ENCODE measurements around the gene CLTC.

DNA sequence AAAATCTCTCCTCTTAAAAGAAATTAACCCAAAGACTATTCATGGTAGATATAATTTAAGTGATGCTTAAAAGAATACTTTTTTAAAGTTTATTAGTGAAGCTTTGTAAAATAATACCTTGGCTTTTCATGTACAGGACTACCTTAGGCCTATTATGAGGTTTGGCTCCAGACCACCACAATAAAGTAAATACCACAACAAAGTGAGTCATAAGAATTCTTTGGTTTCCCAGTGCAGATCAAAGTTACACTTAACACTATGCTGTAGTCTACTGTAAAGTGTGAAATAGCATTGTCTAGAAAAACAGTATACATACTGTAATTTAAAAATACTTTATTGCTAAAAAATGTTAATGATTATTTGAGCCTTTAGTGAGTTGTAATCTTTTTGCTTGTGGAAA, 31.7 kb downstream of the CLTC start:
- TF ChIP-seq CTCF (IDR thresholded peaks at IDR 0.05) (no peak), RAD21 (IDR thresholded peaks at IDR 0.05; ENCODE audit: low read length) (no peak), POLR2AphosphoS5 (IDR thresholded peaks at IDR 0.05; ENCODE audit: low read depth, low read length) (no peak), MXI1 (IDR thresholded peaks at IDR 0.05; ENCODE audit: low read depth, low read length) (no peak), YY1 (IDR thresholded peaks at IDR 0.05; ENCODE audit: low read depth) (no peak), RCOR1 (IDR thresholded peaks at IDR 0.05; ENCODE audit: low read length) (no peak), ZBTB33 (IDR thresholded peaks at IDR 0.05; ENCODE audit: borderline replicate concordance, low read depth) (no peak), RXRA (IDR thresholded peaks at IDR 0.05; ENCODE audit: borderline replicate concordance, low read depth) (no peak), EZH2phosphoT487 (IDR thresholded peaks at IDR 0.05; ENCODE audit: borderline replicate concordance, low read depth) (no peak), REST (IDR thresholded peaks at IDR 0.05; ENCODE audit: low read depth, low read length) (no peak), JUND (IDR thresholded peaks at IDR 0.05) (no peak), ELF1 (IDR thresholded peaks at IDR 0.05) (no peak)
- TF ChIP-seq, protein P1, sequence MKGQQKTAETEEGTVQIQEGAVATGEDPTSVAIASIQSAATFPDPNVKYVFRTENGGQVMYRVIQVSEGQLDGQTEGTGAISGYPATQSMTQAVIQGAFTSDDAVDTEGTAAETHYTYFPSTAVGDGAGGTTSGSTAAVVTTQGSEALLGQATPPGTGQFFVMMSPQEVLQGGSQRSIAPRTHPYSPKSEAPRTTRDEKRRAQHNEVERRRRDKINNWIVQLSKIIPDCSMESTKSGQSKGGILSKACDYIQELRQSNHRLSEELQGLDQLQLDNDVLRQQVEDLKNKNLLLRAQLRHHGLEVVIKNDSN (IDR thresholded peaks at IDR 0.05; ENCODE audit: borderline replicate concordance, low read depth) = no peak

Data from SK-N-SH (cell line).